Right renal cortex interstitium (tissue), 3 donors: ENCODE measurements around the gene HLA-DMB. TPM values are rescaled to one million over a fixed set of nuclear protein-coding genes. Genes with fewer than 3 reads are reported as not detected.
A peak's percentile ranks its signal among the peaks of the same experiment; 100 is the strongest.

Experiments
- DNase-seq, 3 donors: peaks; one replicate each; pipeline ENCODE4 v3.0.0-alpha.2; 2013; ENCODE audit warnings: low read depth in 3 of 3, low spot score in 2 of 3
- polyA plus RNA-seq, 3 donors: library from polyadenylated mRNA; unstranded; fragments of 120-200 nt; gene quantifications; one replicate each; pipeline ENCODE4 v1.2.1, GENCODE V29; 2013; ENCODE audit not compliant: insufficient read length in 3 of 3

HLA-DMB gene
- polyA plus RNA-seq, 3 donors = 73.7 to 80.3 (median 74.3) TPM

GRCh38 chr6:32972353-32973143 is 31.7 kb upstream of the HLA-DMB start:
- no peak for DNase-seq

- peak; percentile 100 for DNase-seq
These were observed 30.9 kb upstream of the HLA-DMB start for GRCh38 chr6:32971581-32972352.

GRCh38 chr6:32971242-32971580 is 30.4 kb upstream of the HLA-DMB start:
- DNase-seq = peak in 1 of 3 donors; percentile 50

GRCh38 chr6:32970413-32971241 is 29.8 kb upstream of the HLA-DMB start:
- DNase-seq = peak in 1 of 3 donors; percentile 74

- peak; percentile 88 to 91 (median 88) for DNase-seq
These were observed 29.0 kb upstream of the HLA-DMB start for GRCh38 chr6:32969685-32970412.

GRCh38 chr6:32968867-32969684 is 28.2 kb upstream of the HLA-DMB start:
- DNase-seq = peak in 1 of 3 donors; percentile 57

GRCh38 chr6:32968093-32968866 is 27.5 kb upstream of the HLA-DMB start, which contains the start of gene BRD2:
Gene BRD2 (plus strand): TSS chr6:32968594. CDS start chr6:32972899, 4,305 bp downstream.
- peak; percentile 95 to 96 (median 95) for DNase-seq

GRCh38 chr6:32967151-32968091 is 26.6 kb upstream of the HLA-DMB start:
- no peak for DNase-seq

GRCh38 chr6:32964776-32965175 is 23.9 kb upstream of the HLA-DMB start:
- DNase-seq = no peak

GRCh38 chr6:32963866-32964265 is 23.0 kb upstream of the HLA-DMB start:
- DNase-seq = no peak

- DNase-seq = no peak
These were observed 21.5 kb upstream of the HLA-DMB start for GRCh38 chr6:32962213-32962826.

GRCh38 chr6:32960563-32960962 is 19.7 kb upstream of the HLA-DMB start:
- no peak for DNase-seq

GRCh38 chr6:32956176-32956575 is 15.3 kb upstream of the HLA-DMB start:
- DNase-seq = no peak

- DNase-seq = no peak
These were observed 14.4 kb upstream of the HLA-DMB start for GRCh38 chr6:32954986-32955802.

GRCh38 chr6:32954267-32954666 is 13.4 kb upstream of the HLA-DMB start:
- no peak for DNase-seq

- no peak for DNase-seq
These were observed 12.9 kb upstream of the HLA-DMB start for GRCh38 chr6:32953775-32954174.
